H1 (cell line): ENCODE measurements around the gene CTBP2.

Experiments used
- SIN3A ChIP-seq, 2 experiments: IDR thresholded peaks in 1 of 2; conservative IDR thresholded peaks in 1 of 2; 2 replicates each; pipeline ENCODE4 v1.6.1; 2011 to 2012; ENCODE audit warnings: low read length in 2 of 2, improper control_type of control experiment in 1 of 2, low read depth in 1 of 2, mild to moderate bottlenecking in 1 of 2
- ZNF274 ChIP-seq: IDR thresholded peaks from 2 replicates; pipeline ENCODE4 v1.7.0; 2012; ENCODE audit warnings: low read length, borderline replicate concordance; ENCODE audit errors: extremely low read depth
- TF ChIP-seq, protein P1 (sequence below): IDR thresholded peaks from 2 replicates; pipeline ENCODE4 v1.6.1; 2011; ENCODE audit warnings: low read length, improper control_type of control experiment
- TF ChIP-seq, protein P2 (sequence below), 3 experiments: IDR thresholded peaks; 1 replicate in 2 of 3; 2 replicates in 1 of 3; pipeline versions ENCODE4 v1.5.1 to v1.6.1; 2011; ENCODE audit warnings: low read length in 3 of 3, mild to moderate bottlenecking in 3 of 3, inconsistent platforms in 2 of 3, low read depth in 1 of 3, moderate library complexity in 1 of 3; ENCODE audit not compliant: insufficient read depth in 1 of 3; ENCODE audit errors: control extremely low read depth in 1 of 3
- TF ChIP-seq, protein P3 (sequence below): IDR thresholded peaks from 2 replicates; pipeline ENCODE4 v1.6.1; 2011; ENCODE audit warnings: low read depth, mild to moderate bottlenecking, low read length; ENCODE audit not compliant: insufficient read depth

DNA sequence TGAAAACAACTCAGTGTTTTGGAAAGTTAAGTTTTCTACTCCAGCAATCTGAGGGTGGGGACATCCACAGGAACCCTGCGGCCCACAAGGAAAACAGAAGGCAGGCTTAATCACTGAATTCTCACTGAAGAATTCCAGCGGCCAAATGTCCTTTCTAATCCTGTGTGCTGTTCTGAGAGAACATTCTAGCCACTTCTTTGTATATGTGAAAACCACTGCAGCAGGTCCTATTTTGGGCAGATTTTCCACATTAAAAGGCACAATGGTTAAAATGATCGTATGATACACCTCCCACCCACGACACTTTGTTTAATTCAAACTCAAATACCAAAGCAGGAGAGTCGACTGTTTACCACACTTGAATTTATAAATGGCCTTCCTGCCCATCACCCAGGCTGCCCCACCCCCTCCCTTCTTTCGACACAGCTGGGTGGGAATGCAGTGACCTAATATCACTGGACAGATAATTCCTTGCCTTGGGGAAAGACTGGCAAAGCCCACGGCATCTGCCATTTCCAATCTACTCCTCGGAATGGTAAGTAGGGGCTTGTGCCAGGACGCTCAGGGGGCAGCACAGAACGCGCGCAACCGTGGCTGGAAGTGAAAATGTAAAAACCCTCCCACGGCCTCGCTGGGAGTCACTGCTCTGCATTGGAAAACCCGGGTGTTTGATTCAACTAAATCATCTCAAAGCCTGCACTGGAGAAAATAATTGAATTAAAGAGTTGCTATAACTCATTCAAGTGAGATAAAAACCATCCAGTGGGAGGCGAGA lies 67.0 kb downstream of the CTBP2 start:
- TF ChIP-seq, protein P1, sequence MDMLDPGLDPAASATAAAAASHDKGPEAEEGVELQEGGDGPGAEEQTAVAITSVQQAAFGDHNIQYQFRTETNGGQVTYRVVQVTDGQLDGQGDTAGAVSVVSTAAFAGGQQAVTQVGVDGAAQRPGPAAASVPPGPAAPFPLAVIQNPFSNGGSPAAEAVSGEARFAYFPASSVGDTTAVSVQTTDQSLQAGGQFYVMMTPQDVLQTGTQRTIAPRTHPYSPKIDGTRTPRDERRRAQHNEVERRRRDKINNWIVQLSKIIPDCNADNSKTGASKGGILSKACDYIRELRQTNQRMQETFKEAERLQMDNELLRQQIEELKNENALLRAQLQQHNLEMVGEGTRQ = no peak
- TF ChIP-seq SIN3A (conservative IDR thresholded peaks at IDR 0.05 in 1 of 2, IDR thresholded peaks at IDR 0.05 in 1 of 2; ENCODE audit: low read depth in 1 of 2, low read length in 2 of 2) (no peak), ZNF274 (no peak)
- TF ChIP-seq, protein P2, sequence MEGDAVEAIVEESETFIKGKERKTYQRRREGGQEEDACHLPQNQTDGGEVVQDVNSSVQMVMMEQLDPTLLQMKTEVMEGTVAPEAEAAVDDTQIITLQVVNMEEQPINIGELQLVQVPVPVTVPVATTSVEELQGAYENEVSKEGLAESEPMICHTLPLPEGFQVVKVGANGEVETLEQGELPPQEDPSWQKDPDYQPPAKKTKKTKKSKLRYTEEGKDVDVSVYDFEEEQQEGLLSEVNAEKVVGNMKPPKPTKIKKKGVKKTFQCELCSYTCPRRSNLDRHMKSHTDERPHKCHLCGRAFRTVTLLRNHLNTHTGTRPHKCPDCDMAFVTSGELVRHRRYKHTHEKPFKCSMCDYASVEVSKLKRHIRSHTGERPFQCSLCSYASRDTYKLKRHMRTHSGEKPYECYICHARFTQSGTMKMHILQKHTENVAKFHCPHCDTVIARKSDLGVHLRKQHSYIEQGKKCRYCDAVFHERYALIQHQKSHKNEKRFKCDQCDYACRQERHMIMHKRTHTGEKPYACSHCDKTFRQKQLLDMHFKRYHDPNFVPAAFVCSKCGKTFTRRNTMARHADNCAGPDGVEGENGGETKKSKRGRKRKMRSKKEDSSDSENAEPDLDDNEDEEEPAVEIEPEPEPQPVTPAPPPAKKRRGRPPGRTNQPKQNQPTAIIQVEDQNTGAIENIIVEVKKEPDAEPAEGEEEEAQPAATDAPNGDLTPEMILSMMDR (IDR thresholded peaks at IDR 0.05; ENCODE audit: control extremely low read depth in 1 of 3, insufficient read depth in 1 of 3, low read depth in 1 of 3, low read length in 3 of 3) = no peak
- TF ChIP-seq, protein P3, sequence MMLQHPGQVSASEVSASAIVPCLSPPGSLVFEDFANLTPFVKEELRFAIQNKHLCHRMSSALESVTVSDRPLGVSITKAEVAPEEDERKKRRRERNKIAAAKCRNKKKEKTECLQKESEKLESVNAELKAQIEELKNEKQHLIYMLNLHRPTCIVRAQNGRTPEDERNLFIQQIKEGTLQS = no peak
